GM19193 (cell line): ENCODE data around the gene POLE3.

ENCODE experiments used
- POLR2A ChIP-seq: IDR thresholded peaks from 4 replicates; pipeline ENCODE4 v1.6.1; 2011; ENCODE audit not compliant: insufficient read depth, insufficient read length; ENCODE audit errors: extremely low read depth

Gene POLE3

DNA sequence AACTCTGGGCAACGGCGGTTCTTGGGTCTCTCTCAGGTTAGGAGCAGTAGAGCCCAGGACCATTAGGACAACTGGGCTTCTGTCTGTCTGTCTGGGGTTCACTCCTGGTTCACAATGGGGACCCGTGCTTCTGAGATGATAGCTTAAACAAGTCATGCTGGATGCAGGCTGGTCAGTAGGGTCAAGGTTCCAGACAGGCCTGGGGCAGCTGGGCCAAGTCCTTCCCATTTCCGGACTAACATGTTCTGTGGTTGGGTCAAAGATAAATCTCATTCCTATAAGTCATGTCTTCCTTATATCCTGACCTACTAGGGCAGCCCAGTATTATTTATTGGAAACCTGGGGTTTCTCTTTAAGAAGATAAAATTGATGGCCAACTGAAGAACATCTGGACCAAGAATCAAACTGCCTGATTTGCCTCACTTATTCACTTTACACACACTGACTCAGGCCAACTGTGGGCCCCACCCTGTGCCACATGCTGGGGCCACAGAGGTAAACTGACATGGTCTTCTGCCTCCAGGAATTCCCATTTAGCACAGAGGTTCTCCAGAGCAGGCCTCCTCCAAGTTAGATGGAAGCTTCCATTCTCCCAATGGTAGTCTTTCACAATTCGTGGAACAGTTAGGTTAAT is 42.0 kb downstream of the POLE3 start:
- no peak for TF ChIP-seq POLR2A

DNA sequence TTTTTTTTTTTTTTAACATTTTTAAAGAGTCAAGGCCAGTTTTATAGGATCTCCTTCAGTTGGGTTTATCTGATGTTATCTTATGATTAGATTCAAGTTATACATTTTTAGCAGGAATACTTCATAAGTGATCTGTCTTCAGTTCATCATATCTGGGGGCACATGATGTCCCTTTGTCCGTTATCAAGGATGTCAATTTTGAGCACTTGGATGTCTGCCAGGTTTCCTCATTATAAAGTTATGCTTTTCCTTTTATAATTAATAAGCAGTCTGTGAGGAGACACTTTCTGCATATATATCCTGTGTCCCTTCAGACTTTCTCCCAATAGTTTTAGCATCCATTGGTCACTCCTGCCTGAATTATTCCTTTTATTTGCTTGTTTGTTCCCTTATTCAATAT is 45.5 kb downstream of the POLE3 start:
- no peak for TF ChIP-seq POLR2A

DNA sequence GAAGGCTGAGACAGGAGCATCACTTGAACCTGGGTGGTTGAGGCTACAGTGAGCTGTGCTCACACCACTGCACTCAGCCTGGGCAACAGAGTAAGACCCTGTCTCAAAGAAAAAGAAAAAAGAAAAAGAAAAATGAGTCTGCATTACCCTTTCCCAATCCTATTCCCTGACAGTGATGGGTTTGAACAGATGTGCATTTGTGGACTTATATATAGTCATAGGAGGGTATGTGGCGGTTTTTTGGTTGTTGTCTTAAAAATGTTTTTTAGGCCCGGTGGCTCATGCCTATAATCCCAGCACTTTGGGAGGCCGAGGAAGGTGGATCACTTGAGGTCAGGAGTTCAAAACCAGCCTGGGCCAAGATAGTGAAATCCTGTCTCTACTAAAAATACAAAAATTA is 47.1 kb downstream of the POLE3 start:
- no peak for TF ChIP-seq POLR2A

GRCh38 chr9:113361304-113362018 is 49.0 kb downstream of the POLE3 start:
- no peak for TF ChIP-seq POLR2A

DNA sequence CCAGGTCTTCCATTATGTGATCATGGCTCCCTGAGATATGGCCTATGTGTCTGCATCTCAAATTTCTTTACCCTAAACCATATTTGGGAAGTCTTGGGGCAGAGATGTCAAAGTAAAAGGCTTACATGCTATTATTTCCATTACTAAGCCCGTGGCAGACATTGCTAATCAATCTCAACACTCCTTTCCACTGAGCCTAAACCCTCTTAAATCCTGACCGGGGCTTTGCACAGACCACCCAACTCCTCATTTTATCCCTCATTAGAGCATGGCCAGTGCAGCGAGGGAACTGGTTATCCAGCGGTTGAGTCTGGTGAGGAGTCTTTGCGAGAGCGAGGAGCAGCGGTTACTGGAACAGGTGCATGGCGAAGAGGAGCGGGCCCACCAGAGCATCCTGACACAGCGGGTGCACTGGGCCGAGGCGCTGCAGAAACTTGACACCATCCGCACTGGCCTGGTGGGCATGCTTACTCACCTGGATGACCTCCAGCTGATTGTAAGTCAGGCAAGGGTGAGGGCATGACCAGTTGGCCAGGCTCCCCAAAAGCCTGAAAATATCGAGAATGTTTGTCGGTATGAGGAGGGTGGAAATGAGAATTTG is 50.1 kb downstream of the POLE3 start:
- TF ChIP-seq POLR2A = no peak

DNA sequence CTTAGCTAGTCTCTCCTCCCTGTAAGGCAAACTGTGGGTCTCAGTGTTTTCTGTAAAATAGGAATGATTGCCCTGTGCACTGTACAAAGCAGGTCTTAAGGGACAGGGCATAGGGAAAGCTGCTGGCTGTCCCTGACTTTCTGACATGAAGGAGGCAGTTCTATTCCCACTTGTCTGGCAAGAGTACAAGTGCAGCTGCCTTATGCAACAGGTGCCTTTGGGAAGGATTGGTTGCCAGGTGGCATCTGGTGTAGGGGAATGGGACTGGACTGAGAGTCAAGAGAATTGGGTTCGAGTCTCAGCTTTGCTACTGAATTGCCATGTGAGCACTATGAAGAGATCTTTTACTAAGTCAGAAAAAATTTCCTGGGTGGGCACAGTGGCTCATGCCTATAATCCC is 51.1 kb downstream of the POLE3 start:
- no peak for TF ChIP-seq POLR2A
